Transverse colon (tissue), 4 donors: Measurements from ENCODE around the gene HOXC13. TPM values are rescaled to one million over a fixed set of nuclear protein-coding genes. Genes with fewer than 3 reads are reported as not detected.
A peak's percentile ranks its signal among the peaks of the same experiment; 100 is the strongest.

Source experiments
- DNase-seq: peaks from one replicate; pipeline ENCODE4 v3.0.0-alpha.2; 2019
- H3K27ac ChIP-seq, 4 donors: fragments of 200-600 bp; sonication (generic); 2 replicates each; pipeline ENCODE4 v1.5.1; 2016 to 2018; ENCODE audit warnings: inconsistent platforms in 4 of 4
- H3K27me3 ChIP-seq: fragments of 200-600 bp; sonication (generic); 2 replicates; pipeline ENCODE4 v1.5.1; 2017; ENCODE audit warnings: inconsistent platforms
- H3K36me3 ChIP-seq, 4 donors: fragments of 200-600 bp; sonication (generic); 2 replicates each; pipeline ENCODE4 v1.5.1; 2017 to 2019; ENCODE audit warnings: inconsistent platforms in 4 of 4
- H3K4me1 ChIP-seq, 4 donors: fragments of 200-600 bp; sonication (generic); 2 replicates each; pipeline ENCODE4 v1.5.1; 2017 to 2020; ENCODE audit warnings: inconsistent platforms in 4 of 4
- H3K4me3 ChIP-seq, 4 donors: fragments of 200-600 bp; sonication (generic); 1 replicate in 1 of 4; 2 replicates in 3 of 4; pipeline versions ENCODE4 v1.5.1 to v1.6.1; 2017 to 2019; ENCODE audit warnings: inconsistent platforms in 4 of 4
- H3K9me3 ChIP-seq, 2 donors: fragments of 200-600 bp; sonication (generic); 2 replicates each; pipeline ENCODE4 v1.5.1; 2017 to 2019; ENCODE audit warnings: inconsistent platforms in 2 of 2
- EP300 ChIP-seq: sonication (generic); formaldehyde crosslinking; IDR thresholded peaks from one replicate; pipeline ENCODE4 v1.6.1; 2017; ENCODE audit warnings: antibody characterized with exemption, low read depth
- POLR2A ChIP-seq: fragments of 450-650 bp; IDR thresholded peaks from one replicate; pipeline ENCODE4 v1.6.1; 2016; ENCODE audit warnings: antibody characterized with exemption, mild to moderate bottlenecking, moderate library complexity
- POLR2AphosphoS5 ChIP-seq, 3 donors: sonication (generic); formaldehyde crosslinking; IDR thresholded peaks; one replicate each; pipeline ENCODE4 v1.6.1; 2016; ENCODE audit warnings: antibody characterized with exemption in 3 of 3
- WGBS, 2 donors: methylation state at CpG; one replicate each; pipeline ENCODE4 v1.1.5; 2018; ENCODE audit warnings: low coverage in 1 of 2; 5-methylcytosine and 5-hydroxymethylcytosine counted together
- in situ Hi-C, 4 donors: fragments of 200-750 bp; cut with MboI; loops; one replicate each; pipeline versions ENCODE4 v1.15.0 to v1.15.1; 2017; ENCODE audit warnings: low sequenced_read_pairs in 3 of 4, low pct_ligation_motif_present in 1 of 4, low pct_unique_long_range_greater_than_20kb in 1 of 4
- intact Hi-C: fragments of 100-400 bp; cut with DNase I; formaldehyde crosslinking; loops from one replicate; pipeline ENCODE4 v1.15.1; 2023; ENCODE audit warnings: low total_unique reads
- total RNA-seq, 4 donors: library from RNA; depleted of rRNA; stranded (reverse); fragments of >200 nt; gene quantifications; one replicate each; pipeline ENCODE4 v1.1.0, GENCODE V29; 2016
- TF ChIP-seq, protein P1 (sequence below), 5 experiments: fragments of 200-600 bp in 3 of 5; fragments of 450-650 bp in 2 of 5; sonication (generic) in 3 of 5; IDR thresholded peaks; 1 replicate in 2 of 5; 2 replicates in 3 of 5; pipeline ENCODE4 v1.5.1; 2016 to 2017; ENCODE audit warnings: antibody characterized with exemption in 5 of 5, inconsistent platforms in 3 of 5, mild to moderate bottlenecking in 2 of 5, moderate library complexity in 1 of 5

HOXC13 gene
- total RNA-seq, 4 donors from 2014 or later, result not detected

GRCh38 chr12:53967421-53967925 lies 28.8 kb downstream of the HOXC13 start:
- TF ChIP-seq, protein P1, sequence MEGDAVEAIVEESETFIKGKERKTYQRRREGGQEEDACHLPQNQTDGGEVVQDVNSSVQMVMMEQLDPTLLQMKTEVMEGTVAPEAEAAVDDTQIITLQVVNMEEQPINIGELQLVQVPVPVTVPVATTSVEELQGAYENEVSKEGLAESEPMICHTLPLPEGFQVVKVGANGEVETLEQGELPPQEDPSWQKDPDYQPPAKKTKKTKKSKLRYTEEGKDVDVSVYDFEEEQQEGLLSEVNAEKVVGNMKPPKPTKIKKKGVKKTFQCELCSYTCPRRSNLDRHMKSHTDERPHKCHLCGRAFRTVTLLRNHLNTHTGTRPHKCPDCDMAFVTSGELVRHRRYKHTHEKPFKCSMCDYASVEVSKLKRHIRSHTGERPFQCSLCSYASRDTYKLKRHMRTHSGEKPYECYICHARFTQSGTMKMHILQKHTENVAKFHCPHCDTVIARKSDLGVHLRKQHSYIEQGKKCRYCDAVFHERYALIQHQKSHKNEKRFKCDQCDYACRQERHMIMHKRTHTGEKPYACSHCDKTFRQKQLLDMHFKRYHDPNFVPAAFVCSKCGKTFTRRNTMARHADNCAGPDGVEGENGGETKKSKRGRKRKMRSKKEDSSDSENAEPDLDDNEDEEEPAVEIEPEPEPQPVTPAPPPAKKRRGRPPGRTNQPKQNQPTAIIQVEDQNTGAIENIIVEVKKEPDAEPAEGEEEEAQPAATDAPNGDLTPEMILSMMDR (IDR thresholded peaks at IDR 0.05), result no peak
- TF ChIP-seq EP300 (no peak), POLR2A (no peak), POLR2AphosphoS5 (IDR thresholded peaks at IDR 0.05) (no peak)
- Histone ChIP-seq H3K27me3 (peaks cover 100% of the 10 kb centered on the region), H3K4me1 (peaks cover 0 to 14% (median 6%) of the 10 kb centered on the region in 4 donors), H3K4me3 (no peak overlapping the region), H3K36me3 (no peaks in the 10 kb centered on the region), H3K9me3 (no peaks in the 10 kb centered on the region), H3K27ac (peak overlapping the region in 1 of 4 donors; percentile 55)
- in situ Hi-C loops (no loop called here), intact Hi-C loops (no loop called here)
- 18% methylated on average over 5 of the region's 5 CpGs; no CpG with 5 or more reads in 1 of the 2 donors for WGBS, 2 donors
- no peak for DNase-seq

- peaks cover under 1 to 16% (median 7%) of the 10 kb centered on the region in 4 donors for H3K4me1 ChIP-seq
- peaks cover 100% of the 10 kb centered on the region for H3K27me3 ChIP-seq
- 41 to 45% methylated on average over 2 to 24 of the region's 24 CpGs for WGBS, 2 donors
- DNase-seq, result no peak
- H3K9me3 ChIP-seq, result no peaks in the 10 kb centered on the region
- no peaks in the 10 kb centered on the region for H3K36me3 ChIP-seq
- TF ChIP-seq, protein P1 (IDR thresholded peaks at IDR 0.05), result no peak
- TF ChIP-seq POLR2A, result no peak
- no peak for TF ChIP-seq POLR2AphosphoS5 (IDR thresholded peaks at IDR 0.05)
- no peak for TF ChIP-seq EP300
- in situ Hi-C loops, result no loop called here
- H3K4me3 ChIP-seq, result no peak overlapping the region
- peak overlapping the region in 1 of 4 donors; percentile 55 for H3K27ac ChIP-seq
- intact Hi-C loops, result no loop called here
Measured at GRCh38 chr12:53968214-53969127, 29.8 kb downstream of the HOXC13 start.

DNA sequence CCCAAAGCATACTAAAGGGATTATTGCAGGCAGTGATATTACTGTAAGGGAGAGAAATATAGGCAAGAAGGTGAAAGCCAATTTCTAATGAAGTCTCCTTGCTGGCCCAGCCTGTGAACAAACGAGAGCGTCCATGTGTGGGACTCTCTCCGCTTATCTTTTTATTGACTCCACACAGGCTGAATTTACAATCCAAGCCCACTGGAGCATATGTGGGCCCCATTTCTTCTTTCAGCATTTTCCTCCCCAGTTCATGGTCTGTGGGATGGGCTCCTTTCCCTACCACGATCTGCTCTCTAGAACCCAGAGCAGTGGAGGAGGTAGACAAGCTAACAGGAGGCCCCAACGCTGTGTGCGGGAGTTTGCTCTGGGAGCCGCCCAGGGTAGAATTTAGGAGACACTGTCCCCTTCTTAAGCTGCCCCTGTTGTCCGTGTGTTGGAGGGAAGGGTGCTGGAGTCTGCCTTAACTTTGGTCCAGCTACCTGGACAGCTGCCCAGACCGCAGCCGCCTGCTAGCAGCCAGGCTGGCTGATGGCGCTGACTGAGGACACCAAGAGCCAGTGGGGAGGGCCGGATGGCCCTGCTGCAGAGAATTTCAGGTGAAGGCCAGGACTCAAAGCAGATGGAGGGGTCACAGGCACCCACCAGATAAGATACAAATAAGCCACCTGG lies 31.1 kb downstream of the HOXC13 start:
- in situ Hi-C loops (no loop called here), intact Hi-C loops (no loop called here)
- Histone ChIP-seq H3K27me3 (peaks cover 100% of the 10 kb centered on the region), H3K36me3 (no peaks in the 10 kb centered on the region), H3K9me3 (no peaks in the 10 kb centered on the region), H3K4me1 (peaks cover 3 to 29% (median 19%) of the 10 kb centered on the region in 4 donors), H3K4me3 (no peak overlapping the region), H3K27ac (no peak overlapping the region)
- TF ChIP-seq, protein P1 (IDR thresholded peaks at IDR 0.05), result no peak
- TF ChIP-seq POLR2A (no peak), EP300 (no peak), POLR2AphosphoS5 (IDR thresholded peaks at IDR 0.05) (no peak)
- no peak for DNase-seq
- 40% methylated on average over 12 of the region's 12 CpGs; no CpG with 5 or more reads in 1 of the 2 donors for WGBS, 2 donors

- peaks cover 3 to 36% (median 23%) of the 10 kb centered on the region in 4 donors for H3K4me1 ChIP-seq
- 39 to 45% methylated on average over 3 to 4 of the region's 4 CpGs for WGBS, 2 donors
- H3K27ac ChIP-seq, result no peak overlapping the region
- no peak for DNase-seq
- peaks cover 100% of the 10 kb centered on the region for H3K27me3 ChIP-seq
- in situ Hi-C loops, result no loop called here
- H3K9me3 ChIP-seq, result no peaks in the 10 kb centered on the region
- intact Hi-C loops, result no loop called here
- no peaks in the 10 kb centered on the region for H3K36me3 ChIP-seq
- H3K4me3 ChIP-seq, result no peak overlapping the region
- TF ChIP-seq, protein P1 (IDR thresholded peaks at IDR 0.05), result no peak
- no peak for TF ChIP-seq POLR2AphosphoS5 (IDR thresholded peaks at IDR 0.05)
- TF ChIP-seq EP300, result no peak
- TF ChIP-seq POLR2A, result no peak
Measured at GRCh38 chr12:53970451-53970850, 31.8 kb downstream of the HOXC13 start.
